ENCODE results near the gene MPEG1.
A peak's percentile ranks its signal among the peaks of the same experiment; 100 is the strongest.

The MPEG1 gene

GRCh38 chr11:59186130-59186594 lies 26.6 kb downstream of the MPEG1 start:
- H3K9me3 ChIP-seq (ENCODE audit: control insufficient read depth, insufficient read depth, low read length): no peaks in the 10 kb centered on the region
- no peak overlapping the region for H3K4me3 ChIP-seq (ENCODE audit: low read length)
- no peaks in the 10 kb centered on the region for H3K9me2 ChIP-seq (replicated peaks; ENCODE audit: control insufficient read depth, low read length)
- H3F3A ChIP-seq (ENCODE audit: control insufficient read depth, insufficient read depth): no peaks in the 10 kb centered on the region
- TF ChIP-seq CTCF (IDR thresholded peaks at IDR 0.05; ENCODE audit: low read depth, low read length, poor library complexity, severe bottlenecking) (peak; percentile 94), EZH2phosphoT487 (IDR thresholded peaks at IDR 0.05; ENCODE audit: borderline replicate concordance, low read length) (no peak)
- H3K27me3 ChIP-seq (ENCODE audit: control insufficient read depth, low read length): no peaks in the 10 kb centered on the region
- H3K4me2 ChIP-seq (ENCODE audit: low read length): no peak overlapping the region
- H3K36me3 ChIP-seq (ENCODE audit: control insufficient read depth, low read length): no peaks in the 10 kb centered on the region
- no peaks in the 10 kb centered on the region for H3K4me1 ChIP-seq (ENCODE audit: control insufficient read depth, low read length)
- no peaks in the 10 kb centered on the region for H3K79me2 ChIP-seq (ENCODE audit: control insufficient read depth, low read length)
- H4K20me1 ChIP-seq (ENCODE audit: control insufficient read depth, insufficient read depth, low read depth, low read length): no peaks in the 10 kb centered on the region
- no peak overlapping the region for H3K27ac ChIP-seq (ENCODE audit: low read depth, low read length)

GRCh38 chr11:59185386-59185945 lies 27.3 kb downstream of the MPEG1 start:
- no peaks in the 10 kb centered on the region for H3K79me2 ChIP-seq (ENCODE audit: control insufficient read depth, low read length)
- no peaks in the 10 kb centered on the region for H4K20me1 ChIP-seq (ENCODE audit: control insufficient read depth, insufficient read depth, low read depth, low read length)

GRCh38 chr11:59184691-59185339 lies 27.9 kb downstream of the MPEG1 start:
- no peak overlapping the region for H3K4me2 ChIP-seq (ENCODE audit: low read length)
- no peak for TF ChIP-seq CTCF (IDR thresholded peaks at IDR 0.05; ENCODE audit: low read depth, low read length, poor library complexity, severe bottlenecking)
- no peak for TF ChIP-seq EZH2phosphoT487 (IDR thresholded peaks at IDR 0.05; ENCODE audit: borderline replicate concordance, low read length)
- H3K36me3 ChIP-seq (ENCODE audit: control insufficient read depth, low read length): no peaks in the 10 kb centered on the region
- H3K79me2 ChIP-seq (ENCODE audit: control insufficient read depth, low read length): no peaks in the 10 kb centered on the region
- no peaks in the 10 kb centered on the region for H3K4me1 ChIP-seq (ENCODE audit: control insufficient read depth, low read length)
- H3F3A ChIP-seq (ENCODE audit: control insufficient read depth, insufficient read depth): no peaks in the 10 kb centered on the region
- no peaks in the 10 kb centered on the region for H3K27me3 ChIP-seq (ENCODE audit: control insufficient read depth, low read length)
- no peaks in the 10 kb centered on the region for H4K20me1 ChIP-seq (ENCODE audit: control insufficient read depth, insufficient read depth, low read depth, low read length)
- no peak overlapping the region for H3K27ac ChIP-seq (ENCODE audit: low read depth, low read length)
- H3K9me3 ChIP-seq (ENCODE audit: control insufficient read depth, insufficient read depth, low read length): peaks cover 6% of the 10 kb centered on the region; the same call in 1 of the 2 replicates
- no peaks in the 10 kb centered on the region for H3K9me2 ChIP-seq (replicated peaks; ENCODE audit: control insufficient read depth, low read length)
- H3K4me3 ChIP-seq (ENCODE audit: low read length): no peak overlapping the region

More at GRCh38 chr11:59185386-59185945, 27.3 kb downstream of the MPEG1 start:
- no peaks in the 10 kb centered on the region for H3K9me3 ChIP-seq (ENCODE audit: control insufficient read depth, insufficient read depth, low read length)
- no peak for TF ChIP-seq CTCF (IDR thresholded peaks at IDR 0.05; ENCODE audit: low read depth, low read length, poor library complexity, severe bottlenecking)
- H3K4me2 ChIP-seq (ENCODE audit: low read length): no peak overlapping the region
- H3K4me3 ChIP-seq (ENCODE audit: low read length): no peak overlapping the region
- no peaks in the 10 kb centered on the region for H3K36me3 ChIP-seq (ENCODE audit: control insufficient read depth, low read length)
- no peaks in the 10 kb centered on the region for H3F3A ChIP-seq (ENCODE audit: control insufficient read depth, insufficient read depth)
- no peaks in the 10 kb centered on the region for H3K27me3 ChIP-seq (ENCODE audit: control insufficient read depth, low read length)
- H3K4me1 ChIP-seq (ENCODE audit: control insufficient read depth, low read length): no peaks in the 10 kb centered on the region
- no peaks in the 10 kb centered on the region for H3K9me2 ChIP-seq (replicated peaks; ENCODE audit: control insufficient read depth, low read length)
- no peak overlapping the region for H3K27ac ChIP-seq (ENCODE audit: low read depth, low read length)

Measured in DOHH2 (cell line).